ENCODE measurements around the gene ZRANB1. TPM values are rescaled to one million over a fixed set of nuclear protein-coding genes. Genes with fewer than 3 reads are reported as not detected.

Gene ZRANB1
- total RNA-seq, 1 donor from 2014 or later = 28.9 TPM

GRCh38 chr10:125014086-125014830 is 72.3 kb downstream of the ZRANB1 start:
- Mint-ChIP-seq H3K27ac (ENCODE audit: unreplicated experiment) (no peak overlapping the region), H3K4me1 (ENCODE audit: low read depth, unreplicated experiment) (peaks cover 31% of the 10 kb centered on the region), H3K27me3 (ENCODE audit: unreplicated experiment) (peaks cover 11% of the 10 kb centered on the region), H3K4me3 (ENCODE audit: unreplicated experiment) (no peak overlapping the region), H3K36me3 (ENCODE audit: unreplicated experiment) (peaks cover 5% of the 10 kb centered on the region), H3K9me3 (ENCODE audit: unreplicated experiment) (peaks cover 22% of the 10 kb centered on the region)
- no peak for TF ChIP-seq CTCF (IDR thresholded peaks at IDR 0.05; ENCODE audit: partially characterized antibody, unreplicated experiment)
- DNase-seq = no peak

- no peak overlapping the region for H3K4me3 Mint-ChIP-seq (ENCODE audit: unreplicated experiment)
- peaks cover 11% of the 10 kb centered on the region for H3K36me3 Mint-ChIP-seq (ENCODE audit: unreplicated experiment)
- peaks cover 25% of the 10 kb centered on the region for H3K9me3 Mint-ChIP-seq (ENCODE audit: unreplicated experiment)
- TF ChIP-seq CTCF (IDR thresholded peaks at IDR 0.05; ENCODE audit: partially characterized antibody, unreplicated experiment) = no peak
- H3K27ac Mint-ChIP-seq (ENCODE audit: unreplicated experiment) = no peak overlapping the region
- no peak for DNase-seq
- peaks cover 16% of the 10 kb centered on the region for H3K27me3 Mint-ChIP-seq (ENCODE audit: unreplicated experiment)
- H3K4me1 Mint-ChIP-seq (ENCODE audit: low read depth, unreplicated experiment) = peaks cover 30% of the 10 kb centered on the region
Measured at GRCh38 chr10:125014836-125015355, 73.0 kb downstream of the ZRANB1 start.

GRCh38 chr10:125015356-125015944 is 73.5 kb downstream of the ZRANB1 start:
- peaks cover 23% of the 10 kb centered on the region for H3K9me3 Mint-ChIP-seq (ENCODE audit: unreplicated experiment)
- peaks cover 11% of the 10 kb centered on the region for H3K36me3 Mint-ChIP-seq (ENCODE audit: unreplicated experiment)
- H3K4me3 Mint-ChIP-seq (ENCODE audit: unreplicated experiment) = no peak overlapping the region
- TF ChIP-seq CTCF (IDR thresholded peaks at IDR 0.05; ENCODE audit: partially characterized antibody, unreplicated experiment) = no peak
- H3K4me1 Mint-ChIP-seq (ENCODE audit: low read depth, unreplicated experiment) = peaks cover 26% of the 10 kb centered on the region
- peaks cover 14% of the 10 kb centered on the region for H3K27me3 Mint-ChIP-seq (ENCODE audit: unreplicated experiment)
- no peak overlapping the region for H3K27ac Mint-ChIP-seq (ENCODE audit: unreplicated experiment)
- no peak for DNase-seq

- peaks cover 11% of the 10 kb centered on the region for H3K36me3 Mint-ChIP-seq (ENCODE audit: unreplicated experiment)
- H3K9me3 Mint-ChIP-seq (ENCODE audit: unreplicated experiment) = peaks cover 28% of the 10 kb centered on the region
- no peak overlapping the region for H3K27ac Mint-ChIP-seq (ENCODE audit: unreplicated experiment)
- H3K27me3 Mint-ChIP-seq (ENCODE audit: unreplicated experiment) = peaks cover 14% of the 10 kb centered on the region
- no peak for TF ChIP-seq CTCF (IDR thresholded peaks at IDR 0.05; ENCODE audit: partially characterized antibody, unreplicated experiment)
- no peak for DNase-seq
- no peak overlapping the region for H3K4me3 Mint-ChIP-seq (ENCODE audit: unreplicated experiment)
- peaks cover 28% of the 10 kb centered on the region for H3K4me1 Mint-ChIP-seq (ENCODE audit: low read depth, unreplicated experiment)
Measured at GRCh38 chr10:125016123-125016522, 74.2 kb downstream of the ZRANB1 start.
